ENCODE results near the gene VPS26C.

DNA sequence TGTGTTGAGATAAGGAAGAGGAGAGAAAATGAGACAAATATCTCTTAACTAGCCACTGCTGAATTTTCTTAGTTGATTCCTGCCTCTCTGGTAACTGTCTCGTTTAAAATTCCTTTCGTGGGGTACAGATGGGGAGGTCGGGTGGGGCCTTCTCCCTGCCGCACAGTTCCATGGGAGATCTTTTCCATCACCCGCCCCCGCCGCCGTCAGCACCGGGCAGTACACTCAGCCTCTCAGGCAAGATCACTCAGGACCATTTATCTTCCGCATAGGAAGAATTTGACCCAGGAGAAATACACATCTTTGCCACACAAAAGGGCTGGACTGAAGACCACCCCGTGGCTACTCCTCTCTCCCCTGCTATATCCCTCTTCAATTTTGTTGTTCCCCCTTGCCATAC lies 2.3 kb upstream of the VPS26C start:
- no peak for TF ChIP-seq POU5F1 (IDR thresholded peaks at IDR 0.05; ENCODE audit: borderline replicate concordance, low read depth, low read length, partially characterized antibody)
- TF ChIP-seq CTCF (IDR thresholded peaks at IDR 0.05 in 2 of 3, conservative IDR thresholded peaks at IDR 0.05 in 1 of 3; ENCODE audit: insufficient read depth in 2 of 3, low read depth in 1 of 3, low read length in 3 of 3), result no peak
- TF ChIP-seq EZH2 (IDR thresholded peaks at IDR 0.05; ENCODE audit: borderline replicate concordance, low read depth, low read length), result no peak
- TF ChIP-seq TCF3 (CRISPR knock-in tag; IDR thresholded peaks at IDR 0.05), result no peak
- TF ChIP-seq RBM39 (optimal IDR thresholded peaks at IDR 0.05; ENCODE audit: low read depth, low read length), result no peak
- TF ChIP-seq RBBP5 (IDR thresholded peaks at IDR 0.05; ENCODE audit: borderline replicate concordance, insufficient read depth, low read length, poor library complexity, severe bottlenecking), result no peak
- no peak for TF ChIP-seq ARID2 (IDR thresholded peaks at IDR 0.05)
- no peak; a peak in 1 of 4 replicates for TF ChIP-seq RCOR1 (IDR thresholded peaks at IDR 0.05; ENCODE audit: borderline replicate concordance in 1 of 2, low read depth in 2 of 2, low read length in 2 of 2)
- no peak for TF ChIP-seq SIN3A (IDR thresholded peaks at IDR 0.05; ENCODE audit: borderline replicate concordance in 2 of 2, control insufficient read depth in 1 of 2, low read depth in 2 of 2, low read length in 2 of 2)
- TF ChIP-seq, protein P1, sequence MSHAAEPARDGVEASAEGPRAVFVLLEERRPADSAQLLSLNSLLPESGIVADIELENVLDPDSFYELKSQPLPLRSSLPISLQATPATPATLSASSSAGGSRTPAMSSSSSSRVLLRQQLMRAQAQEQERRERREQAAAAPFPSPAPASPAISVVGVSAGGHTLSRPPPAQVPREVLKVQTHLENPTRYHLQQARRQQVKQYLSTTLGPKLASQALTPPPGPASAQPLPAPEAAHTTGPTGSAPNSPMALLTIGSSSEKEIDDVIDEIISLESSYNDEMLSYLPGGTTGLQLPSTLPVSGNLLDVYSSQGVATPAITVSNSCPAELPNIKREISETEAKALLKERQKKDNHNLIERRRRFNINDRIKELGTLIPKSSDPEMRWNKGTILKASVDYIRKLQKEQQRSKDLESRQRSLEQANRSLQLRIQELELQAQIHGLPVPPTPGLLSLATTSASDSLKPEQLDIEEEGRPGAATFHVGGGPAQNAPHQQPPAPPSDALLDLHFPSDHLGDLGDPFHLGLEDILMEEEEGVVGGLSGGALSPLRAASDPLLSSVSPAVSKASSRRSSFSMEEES (CRISPR knock-in tag; IDR thresholded peaks at IDR 0.05), result no peak

Data from K562 (cell line).